HG03108 (cell line): ENCODE data around the gene PKLR.
"Not testable (repeated sequence)": the region's sequence is repeated elsewhere in the genome, so short reads cannot be mapped to it uniquely, and the experiment has no call there.

Source experiments
- ATAC-seq: cut with Tn5 transposase; IDR thresholded peaks from one replicate; pipeline ENCODE4 v1.9.1; 2021; ENCODE audit warnings: moderate library complexity; ENCODE audit not compliant: unreplicated experiment

PKLR gene

GRCh38 chr1:155319536-155319935 lies 18.3 kb upstream of the PKLR start:
- no peak for ATAC-seq

GRCh38 chr1:155318082-155318481 lies 16.8 kb upstream of the PKLR start:
- no peak for ATAC-seq

- ATAC-seq, result no peak
These were observed 15.7 kb upstream of the PKLR start for GRCh38 chr1:155316922-155317321.

- no peak for ATAC-seq
These were observed 12.0 kb upstream of the PKLR start for GRCh38 chr1:155313261-155313660.

- no peak for ATAC-seq
These were observed 8.3 kb upstream of the PKLR start for GRCh38 chr1:155309423-155310021.

- peak; percentile 94 for ATAC-seq
These were observed 7.5 kb upstream of the PKLR start, which contains the start of gene FDPS for GRCh38 chr1:155308493-155309422. TSS of gene FDPS (plus strand) at chr1:155308866. CDS start at chr1:155309790, 924 bp downstream.

- no peak for ATAC-seq
These were observed 6.1 kb upstream of the PKLR start for GRCh38 chr1:155307247-155307740.

- no peak for ATAC-seq
These were observed 4.7 kb upstream of the PKLR start for GRCh38 chr1:155305881-155306391.

GRCh38 chr1:155304558-155305063 lies 3.4 kb upstream of the PKLR start:
- ATAC-seq, result no peak

GRCh38 chr1:155300553-155301329 lies 497 bp downstream of the PKLR start:
- no peak for ATAC-seq

GRCh38 chr1:155300024-155300423 lies 1.2 kb downstream of the PKLR start:
- no peak for ATAC-seq

GRCh38 chr1:155297384-155297783 lies 3.9 kb downstream of the PKLR start:
- no peak for ATAC-seq

GRCh38 chr1:155296661-155297060 lies 4.6 kb downstream of the PKLR start:
- ATAC-seq, result no peak

GRCh38 chr1:155295942-155296267 lies 5.3 kb downstream of the PKLR start:
- no peak for ATAC-seq

GRCh38 chr1:155295183-155295941 lies 5.9 kb downstream of the PKLR start:
- ATAC-seq, result no peak

GRCh38 chr1:155294520-155295182 lies 6.6 kb downstream of the PKLR start:
- ATAC-seq, result no peak

- ATAC-seq, result no peak
These were observed 8.0 kb downstream of the PKLR start for GRCh38 chr1:155293086-155293749.

- ATAC-seq, result not testable (repeated sequence)
These were observed 10.2 kb downstream of the PKLR start for GRCh38 chr1:155291006-155291405.

GRCh38 chr1:155287987-155288543 lies 13.2 kb downstream of the PKLR start:
- no peak for ATAC-seq
